Heart left ventricle (tissue), 16 donors: ENCODE measurements around the gene FBXL7. TPM values are rescaled to one million over a fixed set of nuclear protein-coding genes. Genes with fewer than 3 reads are reported as not detected.

ENCODE experiments used
- ATAC-seq, 4 donors: fragments of 200-7000 bp; cut with Tn5 transposase; one replicate each; pipeline ENCODE4 v1.9.1; 2020 to 2022; ENCODE audit warnings: moderate library complexity in 4 of 4, mild to moderate bottlenecking in 3 of 4, moderate number of reproducible peaks in 1 of 4
- DNase-seq, 5 donors: peaks; one replicate each; pipeline ENCODE4 v3.0.0-alpha.2; 2020
- H3K27ac ChIP-seq, 12 donors: fragments of 200-600 bp; sonication (generic) in 4 of 12; one replicate each; pipeline versions ENCODE4 v1.5.0 to v1.8.0; 2016 to 2022; ENCODE audit warnings: mild to moderate bottlenecking in 2 of 12
- H3K27me3 ChIP-seq, 9 donors: fragments of 200-600 bp; sonication (generic) in 2 of 9; one replicate each; pipeline versions ENCODE4 v1.5.1 to v1.8.0; 2016 to 2022; ENCODE audit warnings: mild to moderate bottlenecking in 3 of 9
- H3K36me3 ChIP-seq, 9 donors: fragments of 200-600 bp; sonication (generic) in 2 of 9; one replicate each; pipeline versions ENCODE4 v1.5.0 to v1.8.0; 2018 to 2022; ENCODE audit warnings: mild to moderate bottlenecking in 2 of 9
- H3K4me1 ChIP-seq, 12 donors: fragments of 200-600 bp; sonication (generic) in 4 of 12; one replicate each; pipeline versions ENCODE4 v1.5.0 to v1.8.0; 2016 to 2022; ENCODE audit warnings: mild to moderate bottlenecking in 3 of 12
- H3K4me3 ChIP-seq, 12 donors: fragments of 200-600 bp; sonication (generic) in 4 of 12; one replicate each; pipeline versions ENCODE4 v1.5.0 to v1.8.0; 2017 to 2022; ENCODE audit warnings: mild to moderate bottlenecking in 9 of 12, moderate library complexity in 4 of 12
- H3K9me3 ChIP-seq, 12 donors: fragments of 200-600 bp; sonication (generic) in 4 of 12; one replicate each; pipeline versions ENCODE4 v1.5.0 to v1.8.0; 2016 to 2022; ENCODE audit warnings: mild to moderate bottlenecking in 1 of 12
- POLR2A ChIP-seq, 2 donors: fragments of 450-650 bp; IDR thresholded peaks; one replicate each; pipeline ENCODE4 v1.6.1; 2017; ENCODE audit warnings: antibody characterized with exemption in 2 of 2, mild to moderate bottlenecking in 2 of 2, moderate library complexity in 2 of 2
- WGBS, 4 donors: extraction: QIAGEN DNeasy Blood & Tissue Kit in 2 of 4; methylation state at CpG; one replicate each; pipeline versions ENCODE4 v1.1.5 to v1.1.7; 2013 to 2018; 5-methylcytosine and 5-hydroxymethylcytosine counted together
- intact Hi-C, 10 donors: fragments of 100-400 bp; cut with DNase I; formaldehyde crosslinking; loops; one replicate each; pipeline versions ENCODE4 v1.11.1 to v1.14.2; 2022
- polyA plus RNA-seq, 2 donors: library from polyadenylated mRNA; stranded (reverse); fragments of 200-250 nt; gene quantifications; one replicate each; pipeline ENCODE4 v1.2.3, GENCODE V29; 2013
- total RNA-seq, 9 donors: library from RNA; depleted of rRNA in 2 of 9; stranded (reverse); fragments of >200 nt in 2 of 9; fragmentation: NEBNext Ultra II Directional in 3 of 9; extraction: Animal tissue kit (Norgen Biotek cat#: 25700) in 3 of 9; gene quantifications; one replicate each; pipeline versions ENCODE4 v1.1.0 to v1.2.4, GENCODE V29; 2016 to 2023
- TF ChIP-seq, protein P1 (sequence below), 12 donors: fragments of 200-600 bp; sonication (generic) in 4 of 12; IDR thresholded peaks; one replicate each; pipeline versions ENCODE4 v1.5.0 to v1.8.0; 2018 to 2022; ENCODE audit warnings: antibody characterized with exemption in 12 of 12, mild to moderate bottlenecking in 5 of 12
- donor health status: ischemic (EF 13 %, LVEDD 7.1; RV severe dilation, severe dysfunction).
- donor health status: healthy with polysubstance abuse.
- donor health status: DM: no; HTN: yes; CAD: no.
- donor health status: DM: no; HTN: no; CAD: no.
- donor health status: ischemic (EF 25% LVEDD 6.9; RV normal size, moderate dysfunction).
- donor health status: ischemic (EF 25% LVEDD 5.7; RV mildly dilated, moderate dysfunction).
- donor health status: healthy.
- donor health status: DM: yes; HTN: yes; CAD: no.
- donor health status: ischemic (EF 35%, LVEDD 5.7; RV mildly dilated, moderate dysfunction).
- donor health status: nonischemic (EF 11% LVEDD 7.7; RV severe dilation, severe dysfunction).
- donor health status: DM: yes; HTN: yes; CAD: no.
- donor health status: PGD.
- donor health status: ischemic (EF 29% LVEDD 5.4; RV normal size, mild dysfunction).
- donor health status: nonischemic (EF 23%, LVEDD 6.1; RV moderate dilation, normal function).

The FBXL7 gene
- total and polyA plus RNA-seq, 11 donors, result 8.7 to 27.6 (median 24.3) TPM

- H3K4me1 ChIP-seq, result peaks cover 0 to 52% (median 35%) of the 10 kb centered on the region in 12 donors
- no peaks in the 10 kb centered on the region for H3K27me3 ChIP-seq
- DNase-seq, result no peak
- no peaks in the 10 kb centered on the region for H3K36me3 ChIP-seq
- no peak overlapping the region for H3K4me3 ChIP-seq
- ATAC-seq, result peak in 1 of 4 donors; percentile 11
- WGBS, 4 donors, result 38 to 58% (median 56%) methylated on average over 5 of the region's 5 CpGs
- no peaks in the 10 kb centered on the region for H3K9me3 ChIP-seq
- H3K27ac ChIP-seq, result no peak overlapping the region
- intact Hi-C loops, result no loop called here
- TF ChIP-seq, protein P1, sequence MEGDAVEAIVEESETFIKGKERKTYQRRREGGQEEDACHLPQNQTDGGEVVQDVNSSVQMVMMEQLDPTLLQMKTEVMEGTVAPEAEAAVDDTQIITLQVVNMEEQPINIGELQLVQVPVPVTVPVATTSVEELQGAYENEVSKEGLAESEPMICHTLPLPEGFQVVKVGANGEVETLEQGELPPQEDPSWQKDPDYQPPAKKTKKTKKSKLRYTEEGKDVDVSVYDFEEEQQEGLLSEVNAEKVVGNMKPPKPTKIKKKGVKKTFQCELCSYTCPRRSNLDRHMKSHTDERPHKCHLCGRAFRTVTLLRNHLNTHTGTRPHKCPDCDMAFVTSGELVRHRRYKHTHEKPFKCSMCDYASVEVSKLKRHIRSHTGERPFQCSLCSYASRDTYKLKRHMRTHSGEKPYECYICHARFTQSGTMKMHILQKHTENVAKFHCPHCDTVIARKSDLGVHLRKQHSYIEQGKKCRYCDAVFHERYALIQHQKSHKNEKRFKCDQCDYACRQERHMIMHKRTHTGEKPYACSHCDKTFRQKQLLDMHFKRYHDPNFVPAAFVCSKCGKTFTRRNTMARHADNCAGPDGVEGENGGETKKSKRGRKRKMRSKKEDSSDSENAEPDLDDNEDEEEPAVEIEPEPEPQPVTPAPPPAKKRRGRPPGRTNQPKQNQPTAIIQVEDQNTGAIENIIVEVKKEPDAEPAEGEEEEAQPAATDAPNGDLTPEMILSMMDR (IDR thresholded peaks at IDR 0.05), result no peak
- TF ChIP-seq POLR2A (IDR thresholded peaks at IDR 0.05), result no peak
Measured at GRCh38 chr5:15715967-15716366, 216.0 kb downstream of the FBXL7 start.

- Histone ChIP-seq H3K27ac (peak overlapping the region in 1 of 12 donors; percentile 16), H3K36me3 (no peaks in the 10 kb centered on the region), H3K9me3 (no peaks in the 10 kb centered on the region), H3K4me1 (peaks cover 0 to 54% (median 35%) of the 10 kb centered on the region in 12 donors), H3K27me3 (no peaks in the 10 kb centered on the region), H3K4me3 (no peak overlapping the region)
- no peak for DNase-seq
- intact Hi-C loops, result no loop called here
- ATAC-seq, result peak; percentile 53 to 77 (median 66)
- WGBS, 4 donors, result 50 to 61% (median 56%) methylated on average over 4 of the region's 4 CpGs
- TF ChIP-seq, protein P1 (IDR thresholded peaks at IDR 0.05), result no peak
- TF ChIP-seq POLR2A (IDR thresholded peaks at IDR 0.05), result no peak
Measured at GRCh38 chr5:15717001-15717400, 217.0 kb downstream of the FBXL7 start.

- Histone ChIP-seq H3K4me1 (peaks cover 0 to 61% (median 35%) of the 10 kb centered on the region in 12 donors), H3K36me3 (no peaks in the 10 kb centered on the region), H3K27ac (peak overlapping the region in 6 of 12 donors; percentile 22 to 61 (median 37)), H3K4me3 (peak overlapping the region in 1 of 12 donors; percentile 13), H3K9me3 (no peaks in the 10 kb centered on the region), H3K27me3 (no peaks in the 10 kb centered on the region)
- peak in 3 of 4 donors; percentile 30 to 45 (median 42) for ATAC-seq
- TF ChIP-seq POLR2A (IDR thresholded peaks at IDR 0.05), result no peak
- TF ChIP-seq, protein P1 (IDR thresholded peaks at IDR 0.05), result no peak
- intact Hi-C loops, result no loop called here
- DNase-seq, result no peak
- 58 to 64% (median 60%) methylated on average over 8 of the region's 8 CpGs for WGBS, 4 donors
Measured at GRCh38 chr5:15718421-15719179, 218.6 kb downstream of the FBXL7 start.

DNA sequence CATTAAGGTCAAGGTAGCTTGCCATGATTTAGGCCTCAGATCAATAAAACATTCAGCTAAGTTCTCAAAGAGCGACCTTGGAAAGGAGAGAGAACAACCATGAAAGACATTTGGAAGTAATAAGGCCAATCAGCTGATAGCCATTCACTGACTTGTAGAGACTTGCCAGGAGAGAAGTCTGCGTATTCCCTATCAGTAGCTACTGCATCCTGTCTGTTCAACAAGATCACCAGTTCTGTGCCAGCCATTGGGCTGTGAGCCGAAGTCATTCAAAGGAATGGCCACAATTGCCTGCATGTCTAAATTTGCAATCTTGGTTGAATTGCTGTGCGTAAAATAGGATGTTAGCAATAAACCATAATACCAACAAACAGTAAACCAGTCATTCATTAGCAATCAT is 219.8 kb downstream of the FBXL7 start:
- WGBS, 4 donors, result 26 to 35% (median 29%) methylated on average over 4 of the region's 4 CpGs
- H3K9me3 ChIP-seq, result peaks cover 0 to 11% (median 3%) of the 10 kb centered on the region in 12 donors
- H3K36me3 ChIP-seq, result no peaks in the 10 kb centered on the region
- TF ChIP-seq POLR2A (IDR thresholded peaks at IDR 0.05), result no peak
- TF ChIP-seq, protein P1 (IDR thresholded peaks at IDR 0.05), result no peak
- no peaks in the 10 kb centered on the region for H3K27me3 ChIP-seq
- ATAC-seq (peak in 3 of 4 donors; percentile 27 to 65 (median 55)), DNase-seq (peak in 1 of 5 donors; percentile 34)
- intact Hi-C loops, result no loop called here
- no peak overlapping the region for H3K4me3 ChIP-seq
- peaks cover 0 to 61% (median 35%) of the 10 kb centered on the region in 12 donors for H3K4me1 ChIP-seq
- peak overlapping the region in 6 of 12 donors; percentile 28 to 61 (median 41) for H3K27ac ChIP-seq
